UCSD-AML1 (cell line): ENCODE data around the gene NFIC.
A peak's percentile ranks its signal among the peaks of the same experiment; 100 is the strongest.

Source experiments
- DNase-seq: peaks from one replicate; lab custom pipeline; 2025; ENCODE audit not compliant: unreplicated experiment; lab: John Stamatoyannopoulos, UW

Gene NFIC

DNA sequence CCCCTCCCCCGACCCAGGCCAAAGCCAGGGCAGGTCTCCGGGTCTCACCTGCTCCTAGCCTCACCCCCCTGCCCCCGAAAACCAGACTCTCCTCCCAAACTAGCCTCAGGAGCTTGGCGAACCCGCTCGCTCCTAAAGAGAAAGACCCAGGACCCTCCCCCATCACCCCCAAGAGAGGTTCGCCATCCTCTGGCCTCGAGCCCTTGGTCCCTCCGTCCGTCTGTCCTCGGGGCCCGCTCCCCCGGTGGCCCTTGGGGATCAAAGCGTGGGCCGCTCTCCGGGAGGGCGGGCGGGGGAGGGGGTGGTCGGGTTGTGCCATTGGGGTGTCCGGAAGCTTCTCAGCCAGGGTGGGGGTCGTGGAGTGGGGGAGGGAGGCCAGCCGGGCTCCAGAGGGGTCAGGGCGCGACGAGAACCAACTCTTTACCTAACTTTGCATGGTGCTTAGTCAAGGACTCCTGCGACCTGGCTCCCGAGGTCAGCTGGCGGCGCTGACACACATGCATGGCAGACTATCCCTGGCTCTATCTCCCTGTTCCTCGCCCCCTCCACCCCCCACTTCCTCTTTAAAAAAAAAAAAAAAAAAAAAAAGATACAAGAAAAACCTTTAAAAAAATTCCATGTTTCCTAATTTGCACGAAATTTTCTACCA, 98.3 kb downstream of the NFIC start:
- no peak for DNase-seq

DNA sequence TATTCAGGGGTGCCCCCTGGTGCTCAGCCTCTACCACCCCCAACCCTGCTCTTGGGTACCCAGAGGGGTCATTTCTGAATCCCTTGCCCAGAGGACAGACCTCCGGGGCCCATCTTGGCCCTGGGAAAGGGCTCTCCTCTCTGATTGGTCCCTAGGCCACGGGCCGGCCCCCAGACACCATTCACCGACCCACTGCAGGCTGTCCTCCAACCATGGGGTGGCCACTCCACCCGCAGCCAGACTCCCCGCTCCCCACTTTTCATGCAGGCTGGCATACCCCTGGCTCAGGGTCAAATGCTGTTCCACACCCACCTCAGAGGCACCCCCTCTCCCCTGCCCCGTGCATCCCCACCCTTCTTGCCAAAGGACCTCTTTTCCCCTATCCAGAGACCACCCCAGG, 99.2 kb downstream of the NFIC start:
- no peak for DNase-seq

DNA sequence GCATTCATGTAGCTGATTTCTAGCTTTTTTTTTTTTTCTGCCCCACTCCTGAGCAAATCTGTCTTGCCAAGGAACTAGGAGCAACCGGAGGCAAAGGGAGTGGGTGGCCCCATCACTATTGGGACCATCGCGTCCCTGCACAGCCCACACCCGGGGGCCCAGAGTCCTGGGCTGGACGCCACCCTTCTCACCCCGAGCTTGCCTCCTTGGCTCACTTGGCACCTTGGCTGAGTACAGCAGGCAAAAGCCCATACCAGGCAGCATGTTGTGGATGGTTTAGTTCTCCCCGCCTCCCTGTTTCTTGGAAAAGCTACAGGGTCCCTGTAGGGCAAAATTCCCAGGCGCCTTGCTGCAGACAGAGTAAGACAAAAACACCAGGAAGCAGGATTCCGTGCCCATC, 100.3 kb downstream of the NFIC start:
- no peak for DNase-seq

DNA sequence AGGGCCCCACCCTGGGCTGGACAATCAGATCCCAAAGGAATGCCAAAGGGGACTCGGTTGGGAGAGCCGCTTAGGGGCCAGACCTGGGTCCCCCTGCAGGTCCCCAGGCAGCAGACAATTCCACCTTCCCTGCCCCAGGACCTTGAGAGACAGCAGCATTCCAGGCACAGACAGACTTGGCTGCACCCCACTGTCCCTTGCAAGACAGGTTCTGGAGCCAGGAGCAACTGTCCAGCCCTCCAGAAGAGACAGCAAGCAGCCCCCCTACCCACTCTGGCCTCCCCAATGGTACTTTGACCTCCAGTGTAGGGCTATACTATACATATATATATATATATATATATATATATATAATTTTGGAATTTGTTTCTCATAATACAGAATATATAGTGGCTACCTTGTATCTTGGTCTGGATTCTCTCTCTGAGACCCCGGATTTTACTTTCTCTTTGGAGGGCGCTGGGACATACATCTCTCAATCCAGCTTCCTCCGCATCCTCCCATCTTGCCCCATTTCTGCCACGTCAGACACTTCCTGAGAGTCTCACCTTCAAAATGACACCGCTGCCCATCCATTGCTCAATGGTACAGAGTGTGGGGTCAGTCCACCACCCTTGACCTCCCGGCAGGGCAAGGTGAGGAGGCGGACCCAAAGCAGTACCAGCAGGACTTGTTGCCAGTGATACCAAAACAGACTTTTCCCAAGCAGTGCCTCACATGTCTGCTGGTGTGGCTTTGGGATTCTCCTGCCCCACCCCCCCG, 101.2 kb downstream of the NFIC start:
- DNase-seq: no peak

DNA sequence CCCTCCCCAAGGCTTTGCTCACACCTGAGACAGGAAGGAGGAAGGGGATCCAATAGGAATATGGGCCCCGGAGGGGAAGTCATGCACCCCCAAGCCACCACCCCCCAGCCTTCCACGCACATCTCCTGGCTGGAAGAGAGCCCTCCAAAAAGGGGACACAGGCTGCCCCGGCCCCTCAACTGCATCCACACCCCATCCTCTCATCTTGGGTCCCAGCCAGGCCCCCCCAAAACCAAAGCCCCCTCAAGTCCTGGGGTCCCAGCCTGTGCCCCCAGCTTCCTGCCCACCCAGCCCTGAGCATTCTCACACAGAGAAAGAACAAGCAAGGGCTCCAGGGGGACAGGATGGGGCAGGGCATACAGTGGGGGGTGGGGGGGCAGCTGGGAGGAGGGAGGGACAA, 101.8 kb downstream of the NFIC start:
- DNase-seq: no peak

DNA sequence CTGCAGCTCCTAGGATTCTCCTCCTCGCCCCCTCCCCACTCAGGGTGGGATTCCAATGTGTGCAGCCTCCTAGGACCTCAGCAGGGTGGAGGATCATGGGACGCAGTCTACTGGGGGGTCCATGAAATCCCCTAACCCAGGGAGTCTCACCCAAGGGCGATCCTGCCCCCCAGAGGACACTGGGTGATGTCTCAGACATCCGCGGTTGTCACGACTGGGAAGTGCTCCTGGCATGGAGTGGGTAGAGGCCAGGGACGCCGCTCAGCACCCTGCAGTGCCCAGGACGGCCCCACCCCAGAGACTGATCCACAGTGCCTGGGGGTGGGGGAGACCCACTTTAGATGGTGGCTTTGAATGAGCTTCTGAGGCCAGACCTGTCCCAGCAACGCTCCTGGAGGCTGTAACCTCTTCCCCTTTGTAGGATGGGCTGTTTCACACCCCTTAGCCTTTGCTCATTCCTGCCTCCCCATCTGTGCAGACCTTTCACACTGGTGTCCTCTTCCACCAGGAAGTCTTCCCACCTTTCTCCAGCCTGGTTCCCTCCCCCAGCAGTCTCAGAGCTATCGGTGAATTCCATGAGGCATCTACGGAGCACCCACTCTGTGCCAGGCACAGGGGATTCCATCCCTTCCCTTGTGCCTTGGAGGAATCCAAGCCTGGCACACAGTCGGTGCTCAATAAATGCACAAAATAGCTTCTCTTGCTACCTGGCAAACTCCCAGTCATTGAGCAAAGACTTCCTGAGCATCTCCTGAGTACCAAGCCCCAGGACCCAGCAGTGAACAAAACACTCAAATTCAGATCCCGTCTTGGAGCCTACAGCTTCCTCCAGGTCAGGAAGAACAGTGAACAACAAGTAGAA, 103.5 kb downstream of the NFIC start:
- DNase-seq: no peak

DNA sequence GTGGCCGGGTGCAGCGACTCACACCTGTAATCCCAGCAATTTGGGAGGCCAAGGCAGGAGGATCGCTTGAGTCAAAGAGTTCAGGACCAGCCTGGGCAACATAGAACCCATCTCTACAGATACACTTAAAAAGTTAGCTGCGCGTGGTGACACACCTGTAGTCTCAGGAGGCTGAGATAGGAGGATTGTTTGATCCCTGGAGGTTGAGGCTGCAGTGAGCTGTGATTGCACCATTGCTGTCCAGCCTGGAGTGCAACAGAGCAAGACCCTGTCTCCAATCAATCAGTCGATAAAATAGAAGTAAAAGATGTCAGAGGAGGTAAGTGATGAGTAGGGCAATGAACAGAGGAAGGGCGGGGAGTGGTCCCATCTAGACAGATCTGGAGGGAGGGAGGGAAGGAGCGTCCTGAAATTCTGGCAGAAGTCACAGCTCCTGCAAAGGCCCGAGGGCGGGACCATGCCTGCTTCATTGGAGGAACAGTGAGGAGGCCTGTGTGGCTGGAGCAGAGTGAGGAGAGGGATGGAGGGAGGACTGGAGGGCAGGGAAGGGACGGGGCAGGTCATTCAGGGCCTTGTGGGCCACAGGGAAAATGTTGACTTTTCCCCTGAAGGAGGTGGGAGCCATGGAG, 104.2 kb downstream of the NFIC start:
- no peak for DNase-seq

DNA sequence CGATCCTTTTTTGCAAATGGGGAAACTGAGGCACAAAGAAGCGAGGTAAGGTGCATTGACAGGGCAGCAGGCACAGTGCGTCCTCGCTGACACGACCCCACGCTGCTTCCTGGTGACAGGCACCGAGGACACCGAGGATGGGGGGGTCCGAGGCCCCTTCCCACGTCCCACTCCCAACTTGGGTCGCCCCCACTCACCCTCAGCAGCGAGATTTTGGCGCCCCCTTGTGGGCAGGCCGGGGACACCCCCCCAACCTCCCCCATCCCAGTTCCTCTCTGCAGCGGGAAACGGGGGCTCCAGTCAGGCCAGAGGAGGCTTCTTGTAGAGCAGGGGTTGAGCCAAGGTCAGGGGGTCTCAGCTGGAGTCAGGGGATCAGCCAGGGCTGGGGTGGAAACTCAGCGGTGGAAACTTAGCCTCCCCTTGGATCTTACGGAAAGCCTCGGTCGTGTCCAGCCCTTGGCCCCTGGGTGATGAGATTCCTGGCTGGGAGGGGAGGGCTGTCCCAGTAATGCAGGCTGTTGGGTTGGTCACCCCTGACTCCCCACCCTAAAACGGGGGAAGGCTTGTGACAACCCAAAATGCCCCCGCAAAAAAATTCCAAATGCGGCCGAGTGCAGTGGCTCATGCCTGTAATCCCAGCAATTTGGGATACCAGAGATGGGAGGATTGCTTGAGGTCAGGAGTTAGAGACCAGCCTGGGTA, 105.7 kb downstream of the NFIC start:
- peak; percentile 41 for DNase-seq

DNA sequence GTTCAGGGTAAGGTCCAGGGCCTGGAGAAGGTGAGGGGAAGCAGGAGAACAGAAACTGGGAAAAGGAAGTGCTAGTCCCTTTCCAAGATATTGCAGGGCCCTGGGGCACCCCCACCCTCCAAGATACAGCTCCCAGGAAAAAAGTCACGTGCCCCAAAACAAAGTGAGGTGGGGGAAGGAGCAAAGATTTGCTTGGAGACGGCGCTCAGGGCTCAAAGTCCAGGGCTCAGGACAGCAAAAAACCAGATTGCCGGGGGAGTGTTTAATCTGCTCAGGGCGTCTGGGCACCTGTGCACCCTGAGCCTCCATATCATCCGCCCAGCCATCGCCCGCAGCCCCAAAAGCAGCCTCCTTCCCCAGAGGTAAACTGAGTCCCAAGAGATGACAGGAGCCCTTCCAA, 107.6 kb downstream of the NFIC start:
- no peak for DNase-seq

DNA sequence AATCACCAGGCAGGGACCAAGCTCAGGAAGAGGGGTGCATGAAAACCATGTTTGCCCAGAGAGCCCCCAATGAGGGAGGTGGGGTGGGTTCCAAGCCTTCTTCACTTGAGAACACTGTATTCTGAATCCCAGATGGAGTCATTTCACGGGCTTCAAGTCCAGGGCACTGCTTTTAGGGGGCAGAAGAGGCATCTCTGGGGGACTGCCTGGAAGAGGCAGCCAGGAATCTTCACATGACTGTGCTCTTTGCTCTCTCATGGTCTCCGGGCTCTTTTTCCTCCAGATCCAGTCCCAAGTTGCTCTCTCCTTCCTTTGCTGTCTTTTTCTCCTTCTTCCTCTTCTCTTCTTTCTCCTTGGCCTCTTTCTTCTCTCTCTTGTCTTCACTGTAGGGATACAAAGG, 108.2 kb downstream of the NFIC start:
- no peak for DNase-seq

DNA sequence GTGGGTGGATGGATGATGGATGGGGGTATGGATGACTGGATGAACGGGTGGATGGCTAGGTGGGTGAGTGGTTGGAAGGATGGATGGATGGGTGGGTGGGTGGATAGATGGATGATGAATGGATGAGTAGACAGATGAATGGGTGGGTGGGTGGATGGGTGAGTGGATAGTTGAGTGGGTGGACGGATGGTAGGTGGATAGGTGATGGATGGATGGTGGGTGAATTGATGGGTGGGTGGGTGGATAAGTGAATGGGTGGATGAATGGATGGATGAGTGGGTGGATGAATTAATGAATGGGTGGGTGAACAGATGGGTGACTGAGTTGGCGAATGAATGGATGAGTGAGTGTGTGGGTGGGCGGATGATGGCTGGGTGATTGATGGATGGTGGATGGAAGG, 109.1 kb downstream of the NFIC start:
- DNase-seq: no peak

DNA sequence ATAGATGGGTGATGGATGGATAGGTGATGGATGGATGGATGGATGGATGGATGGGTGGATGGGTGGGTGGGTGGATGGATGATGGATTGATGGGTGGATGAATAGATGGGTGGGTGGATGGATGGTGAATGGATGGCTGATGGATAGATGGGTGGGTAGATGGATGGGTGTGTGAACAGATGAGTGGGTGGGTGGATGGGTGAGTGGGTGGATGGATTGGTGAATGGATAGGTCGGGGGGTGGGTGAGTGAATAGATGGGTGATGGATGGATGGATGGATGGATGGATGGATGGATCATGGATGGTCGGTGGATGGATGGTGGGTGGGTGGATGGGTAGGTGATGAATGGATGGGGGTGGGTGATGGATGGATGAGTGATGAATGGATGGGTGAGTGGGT, 110.4 kb downstream of the NFIC start:
- no peak for DNase-seq

DNA sequence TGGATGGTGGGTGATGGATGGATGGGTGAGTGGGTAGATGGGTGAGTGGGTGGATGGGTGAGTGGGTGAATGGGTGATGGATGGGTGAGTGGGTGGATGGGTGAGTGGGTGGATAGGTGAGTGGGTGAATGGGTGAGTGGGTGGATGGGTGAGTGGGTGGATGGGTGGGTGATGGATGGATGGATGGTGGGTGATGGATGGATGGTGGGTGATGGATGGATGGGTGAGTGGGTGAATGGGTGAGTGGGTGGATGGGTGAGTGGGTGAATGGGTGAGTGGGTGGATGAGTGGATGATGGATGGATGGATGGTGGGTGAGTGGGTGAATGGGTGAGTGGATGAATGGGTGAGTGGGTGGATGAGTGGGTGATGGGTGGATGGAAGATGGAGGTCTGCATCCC, 111.1 kb downstream of the NFIC start:
- no peak for DNase-seq

DNA sequence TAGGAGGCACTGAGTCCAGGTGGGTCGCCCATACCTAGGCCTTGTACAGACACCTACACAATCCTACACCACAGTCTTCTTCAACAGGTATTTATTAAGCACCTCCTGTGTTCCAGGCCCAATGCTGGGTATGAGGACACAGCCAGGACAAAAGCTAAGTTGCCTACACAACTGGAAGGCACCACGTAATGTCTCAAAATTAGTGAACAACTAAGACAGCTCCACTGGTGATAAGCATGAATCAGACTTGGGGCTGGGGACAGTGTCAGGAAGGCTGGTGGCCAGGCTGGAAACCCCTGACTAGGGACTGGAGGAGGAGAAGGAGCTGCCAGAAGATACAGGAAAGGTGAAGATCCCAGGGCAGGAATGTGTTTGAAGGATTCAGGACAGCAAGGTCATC, 111.6 kb downstream of the NFIC start:
- no peak for DNase-seq

DNA sequence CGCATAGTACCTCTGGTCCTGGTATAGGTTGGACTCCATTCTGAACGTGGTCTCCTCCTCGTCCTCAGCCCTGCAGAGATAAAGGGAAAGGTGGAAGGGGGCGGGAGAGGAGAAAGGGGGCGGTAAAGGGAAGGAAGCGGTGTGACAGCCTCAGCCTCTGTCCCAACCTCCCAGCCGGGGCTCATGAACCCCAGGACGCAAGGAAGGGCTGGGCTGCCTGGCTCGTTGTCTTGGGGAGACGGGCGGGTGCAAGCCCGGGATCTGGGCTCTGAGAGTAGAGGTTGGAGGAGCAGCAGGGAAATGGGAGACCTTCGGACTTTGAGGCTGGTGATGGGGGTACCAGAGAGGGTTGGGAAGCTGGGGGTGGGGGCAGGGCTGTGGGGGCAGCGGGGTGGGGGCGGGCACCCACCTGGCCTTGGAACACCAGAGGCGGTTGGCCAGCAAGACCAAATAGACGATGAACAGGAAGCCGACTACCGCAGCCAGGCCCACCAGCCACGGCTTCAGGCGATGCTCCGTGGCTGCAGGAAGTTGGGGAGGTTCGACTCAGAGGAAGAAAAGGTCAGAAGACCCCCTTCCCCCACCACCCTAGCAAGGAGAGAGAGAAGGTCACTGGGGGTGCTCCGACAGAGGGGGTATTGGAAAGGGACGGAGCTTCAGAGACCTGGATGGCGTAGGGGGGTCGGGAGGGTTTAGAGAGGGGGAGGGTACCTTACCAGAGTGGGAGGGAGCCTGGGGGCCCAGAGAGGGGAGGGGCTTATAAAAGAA, 112.2 kb downstream of the NFIC start:
- peak; percentile 86 for DNase-seq

DNA sequence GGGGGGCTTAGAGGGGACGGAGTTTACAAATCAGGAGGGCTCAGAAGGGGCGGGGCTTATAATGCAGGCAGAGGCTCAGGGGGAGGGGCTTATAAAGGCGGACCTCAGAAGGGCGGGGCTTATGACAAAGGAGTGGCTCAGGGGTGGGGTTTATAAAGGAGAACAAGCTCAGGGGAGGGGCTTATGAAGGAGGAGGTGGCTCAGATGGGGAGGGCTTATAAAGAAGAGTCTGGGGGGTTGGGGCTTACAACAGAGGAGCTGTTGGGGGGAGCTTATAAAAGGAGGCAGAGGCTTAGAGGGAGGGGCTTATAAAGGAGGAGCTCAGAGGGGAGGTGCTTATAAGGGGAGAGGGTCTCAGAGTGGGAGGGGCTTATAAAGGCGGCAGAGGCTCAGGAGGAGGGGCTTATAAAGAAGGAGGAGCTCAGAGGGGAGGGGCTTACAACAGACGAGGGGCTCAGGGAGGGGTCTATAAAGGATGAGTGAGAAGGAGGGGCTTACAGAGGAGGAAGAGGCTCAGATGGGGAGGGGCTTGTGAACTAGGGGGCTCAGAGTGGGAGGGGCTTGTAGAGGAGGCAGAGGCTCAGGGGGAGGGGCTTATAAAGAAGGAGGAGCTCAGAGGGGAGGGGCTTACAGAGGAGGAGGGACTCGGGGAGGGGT, 112.9 kb downstream of the NFIC start:
- peak; percentile 86 for DNase-seq

DNA sequence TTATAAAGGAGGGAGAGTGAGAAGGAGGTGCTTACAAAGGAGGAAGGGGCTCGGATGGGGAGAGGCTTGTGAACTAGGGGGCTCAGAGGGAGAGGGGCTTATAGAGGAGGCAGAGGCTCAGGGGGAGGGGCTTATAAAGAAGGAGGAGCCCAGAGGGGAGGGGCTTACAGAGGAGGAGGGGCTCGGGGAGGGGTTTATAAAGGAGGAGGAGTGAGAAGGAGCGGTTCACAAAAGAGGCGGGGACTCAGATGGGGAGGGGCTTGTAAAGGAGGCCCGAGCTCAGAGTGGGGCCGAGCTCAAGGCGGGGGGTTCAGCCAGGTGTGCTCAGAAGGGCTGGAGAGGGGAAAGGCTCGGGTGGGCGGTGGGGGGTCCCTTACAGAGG, 113.4 kb downstream of the NFIC start:
- no peak for DNase-seq

DNA sequence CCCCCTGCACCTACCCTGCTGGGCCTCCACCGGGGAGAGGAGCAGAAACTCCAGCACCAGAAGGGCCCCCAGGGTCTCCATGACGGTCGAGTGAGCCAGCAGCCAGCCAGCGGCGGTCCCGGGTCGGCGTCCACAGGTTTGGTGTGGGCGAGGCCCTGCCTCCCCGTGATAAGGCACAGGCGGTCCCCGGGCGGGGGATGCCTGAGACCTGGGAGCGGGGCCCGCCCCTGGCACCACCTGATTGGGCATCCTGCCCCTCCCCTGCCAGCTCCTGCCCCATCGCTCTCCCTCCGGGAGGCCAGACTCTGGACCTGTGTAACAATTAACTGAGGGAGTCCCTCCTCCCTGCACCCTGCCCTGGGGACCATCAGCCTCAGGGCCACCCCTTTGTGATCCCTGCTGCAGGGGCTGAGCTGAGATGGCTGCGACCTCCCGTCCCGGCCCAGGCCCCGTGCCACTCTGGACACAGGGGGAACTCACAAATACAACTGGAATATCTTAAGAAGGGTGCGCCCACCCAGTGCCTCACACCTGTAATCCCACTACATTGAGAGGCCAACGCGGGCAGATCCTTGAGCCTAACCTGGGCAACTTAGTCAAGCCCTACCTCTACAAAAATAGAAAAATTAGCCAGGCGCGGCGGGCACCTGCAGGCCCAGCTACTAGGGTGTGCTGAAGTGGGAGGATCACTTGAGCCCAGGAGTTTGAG, 114.2 kb downstream of the NFIC start, which contains the start of gene SMIM24:
Gene SMIM24 (minus strand): TSS at position 143 of the 709 bp plus-strand sequence. CDS start 62 bp downstream, at position 81.
- DNase-seq: no peak
